HepG2 (cell line): Measurements from ENCODE around the gene DCP1B. TPM values are rescaled to one million over a fixed set of nuclear protein-coding genes. Genes with fewer than 3 reads are reported as not detected.
A peak's percentile ranks its signal among the peaks of the same experiment; 100 is the strongest.

Experiments used
- CCDC6 ChIP-seq: sonication (generic); formaldehyde crosslinking; IDR thresholded peaks from 2 replicates; pipeline ENCODE4 v1.8.1; 2022; ENCODE audit warnings: mild to moderate bottlenecking, missing genetic modification reagents, moderate library complexity
- EEA1 ChIP-seq: sonication (generic); formaldehyde crosslinking; IDR thresholded peaks from 2 replicates; pipeline ENCODE4 v1.5.1; 2020; ENCODE audit warnings: mild to moderate bottlenecking, missing genetic modification reagents, borderline replicate concordance
- GTF3A ChIP-seq: sonication (generic); formaldehyde crosslinking; conservative IDR thresholded peaks from 2 replicates; pipeline ENCODE4 v1.4.0; 2020; ENCODE audit warnings: mild to moderate bottlenecking, missing genetic modification reagents
- HOMEZ ChIP-seq: IDR thresholded peaks from 2 replicates; pipeline ENCODE4 v1.6.1; 2016; ENCODE audit warnings: low read depth
- HOXA3 ChIP-seq: sonication (generic); formaldehyde crosslinking; IDR thresholded peaks from 2 replicates; pipeline ENCODE4 v1.5.0; 2020; ENCODE audit warnings: missing genetic modification reagents
- MIER3 ChIP-seq: IDR thresholded peaks from 2 replicates; pipeline ENCODE4 v1.6.1; 2016; ENCODE audit warnings: missing compliant biosample characterization, borderline replicate concordance
- MXD4 ChIP-seq: IDR thresholded peaks from 2 replicates; pipeline ENCODE4 v1.6.1; 2016; ENCODE audit warnings: mild to moderate bottlenecking, missing biosample characterization, missing genetic modification reagents
- NCOA2 ChIP-seq: sonication (generic); formaldehyde crosslinking; IDR thresholded peaks from 2 replicates; pipeline ENCODE4 v1.8.0; 2022; ENCODE audit warnings: inconsistent platforms
- NPAS2 ChIP-seq: sonication (generic); formaldehyde crosslinking; IDR thresholded peaks from 2 replicates; pipeline ENCODE4 v1.8.0; 2022; ENCODE audit warnings: mild to moderate bottlenecking, missing genetic modification reagents, borderline replicate concordance
- ONECUT2 ChIP-seq: sonication (generic); formaldehyde crosslinking; IDR thresholded peaks from 2 replicates; pipeline ENCODE4 v1.4.0; 2020; ENCODE audit warnings: missing genetic modification reagents
- RXRB ChIP-seq: IDR thresholded peaks from 2 replicates; pipeline ENCODE4 v1.6.1; 2016; ENCODE audit warnings: borderline replicate concordance, missing genetic modification reagents, missing compliant biosample characterization
- SMYD3 ChIP-seq: sonication (generic); formaldehyde crosslinking; IDR thresholded peaks from 2 replicates; pipeline ENCODE4 v1.8.1; 2023; ENCODE audit warnings: mild to moderate bottlenecking, missing genetic modification reagents
- TAF1 ChIP-seq: sonication (generic); formaldehyde crosslinking; IDR thresholded peaks from 2 replicates; pipeline ENCODE4 v1.4.0; 2020; ENCODE audit warnings: missing genetic modification reagents
- ZFP1 ChIP-seq: IDR thresholded peaks from 2 replicates; pipeline ENCODE4 v1.6.1; 2016
- ZNF205 ChIP-seq: IDR thresholded peaks from 2 replicates; pipeline ENCODE4 v1.6.1; 2018; ENCODE audit warnings: missing biosample characterization, missing genetic modification reagents
- ZNF251 ChIP-seq: sonication (generic); formaldehyde crosslinking; IDR thresholded peaks from 2 replicates; pipeline ENCODE4 v1.9.0; 2021; ENCODE audit warnings: mild to moderate bottlenecking, missing genetic modification reagents
- ZNF572 ChIP-seq: sonication (generic); formaldehyde crosslinking; IDR thresholded peaks from 2 replicates; pipeline ENCODE4 v1.5.1; 2020; ENCODE audit warnings: mild to moderate bottlenecking, missing genetic modification reagents
- ZNF574 ChIP-seq: sonication (generic); formaldehyde crosslinking; IDR thresholded peaks from 2 replicates; pipeline ENCODE4 v1.4.0; 2020; ENCODE audit warnings: missing genetic modification reagents
- ZNF709 ChIP-seq: sonication (generic); formaldehyde crosslinking; IDR thresholded peaks from 2 replicates; pipeline ENCODE4 v1.5.0; 2020; ENCODE audit warnings: mild to moderate bottlenecking, missing genetic modification reagents
- polyA plus RNA-seq, 8 experiments: library from polyadenylated mRNA; depleted of rRNA in 3 of 8; stranded (reverse) in 7 of 8; unstranded in 1 of 8; fragments of >200 nt; fragmentation: Illumina TruSeq in 4 of 8; extraction: Trizol in 4 of 8; gene quantifications; 2 replicates each; pipeline versions ENCODE4 v1.2.1 to v1.2.3, GENCODE V29; 2011 to 2016; ENCODE audit warnings: low read depth in 4 of 8, missing spikeins in 1 of 8, mixed read lengths in 1 of 8; ENCODE audit not compliant: insufficient read depth in 1 of 8
- total RNA-seq, 5 experiments: library from RNA; depleted of rRNA; stranded (reverse); fragments of >200 nt; fragmentation: Illumina TruSeq; extraction: Trizol; gene quantifications; 2 replicates each; pipeline ENCODE4 v1.2.3, GENCODE V29; 2016; ENCODE audit warnings: low read depth in 1 of 5
- TF ChIP-seq, protein P1 (sequence below): sonication (generic); formaldehyde crosslinking; IDR thresholded peaks from 2 replicates; pipeline ENCODE4 v1.4.0; 2020; ENCODE audit warnings: missing genetic modification reagents, mild to moderate bottlenecking, borderline replicate concordance
- TF ChIP-seq, protein P2 (sequence below): sonication (generic); formaldehyde crosslinking; IDR thresholded peaks from 2 replicates; pipeline ENCODE4 v1.4.0; 2020; ENCODE audit warnings: mild to moderate bottlenecking, missing genetic modification reagents

Gene DCP1B
- total and polyA plus RNA-seq, 2 of the 13 experiments (the other 11 are each of a cell fraction or from before 2014, with no cell fraction given) = 11.4 to 27.2 TPM

GRCh38 chr12:2004113-2004929 is at the start of gene DCP1B (continued):
- TF ChIP-seq EEA1 (CRISPR knock-in tag) = peak; percentile 93; the same call in 1 of the 2 replicates
- TF ChIP-seq, protein P1, sequence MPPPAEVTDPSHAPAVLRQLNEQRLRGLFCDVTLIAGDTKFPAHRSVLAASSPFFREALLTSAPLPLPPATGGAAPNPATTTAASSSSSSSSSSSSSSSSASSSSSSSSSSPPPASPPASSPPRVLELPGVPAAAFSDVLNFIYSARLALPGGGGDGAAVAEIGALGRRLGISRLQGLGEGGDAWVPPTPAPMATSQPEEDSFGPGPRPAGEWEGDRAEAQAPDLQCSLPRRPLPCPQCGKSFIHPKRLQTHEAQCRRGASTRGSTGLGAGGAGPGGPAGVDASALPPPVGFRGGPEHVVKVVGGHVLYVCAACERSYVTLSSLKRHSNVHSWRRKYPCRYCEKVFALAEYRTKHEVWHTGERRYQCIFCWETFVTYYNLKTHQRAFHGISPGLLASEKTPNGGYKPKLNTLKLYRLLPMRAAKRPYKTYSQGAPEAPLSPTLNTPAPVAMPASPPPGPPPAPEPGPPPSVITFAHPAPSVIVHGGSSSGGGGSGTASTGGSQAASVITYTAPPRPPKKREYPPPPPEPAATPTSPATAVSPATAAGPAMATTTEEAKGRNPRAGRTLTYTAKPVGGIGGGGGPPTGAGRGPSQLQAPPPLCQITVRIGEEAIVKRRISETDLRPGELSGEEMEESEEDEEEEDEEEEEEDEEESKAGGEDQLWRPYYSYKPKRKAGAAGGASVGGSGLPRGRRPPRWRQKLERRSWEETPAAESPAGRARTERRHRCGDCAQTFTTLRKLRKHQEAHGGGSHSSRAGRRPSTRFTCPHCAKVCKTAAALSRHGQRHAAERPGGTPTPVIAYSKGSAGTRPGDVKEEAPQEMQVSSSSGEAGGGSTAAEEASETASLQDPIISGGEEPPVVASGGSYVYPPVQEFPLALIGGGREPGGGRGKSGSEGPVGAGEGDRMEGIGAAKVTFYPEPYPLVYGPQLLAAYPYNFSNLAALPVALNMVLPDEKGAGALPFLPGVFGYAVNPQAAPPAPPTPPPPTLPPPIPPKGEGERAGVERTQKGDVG (CRISPR knock-in tag) = peak; percentile 97
- peak; percentile 85 for TF ChIP-seq MXD4 (CRISPR knock-in tag)
- TF ChIP-seq NPAS2 (CRISPR knock-in tag) = no peak
- TF ChIP-seq HOMEZ (CRISPR knock-in tag) = peak; percentile 69
- TF ChIP-seq RXRB = peak; percentile 52
- TF ChIP-seq TAF1 (CRISPR knock-in tag) = peak; percentile 94
- TF ChIP-seq ZNF205 (CRISPR knock-in tag) = peak; percentile 48; the same call in 1 of the 2 replicates
- TF ChIP-seq ZNF251 (CRISPR knock-in tag) = 0 out of 2 replicates have a peak, but pooled peaks have one; percentile 73
- peak; percentile 71; the same call in 1 of the 2 replicates for TF ChIP-seq CCDC6 (CRISPR knock-in tag)
- 0 out of 2 replicates have a peak, but pooled peaks have one; percentile 57 for TF ChIP-seq GTF3A (CRISPR knock-in tag)
- no peak for TF ChIP-seq SMYD3 (CRISPR knock-in tag)
- TF ChIP-seq, protein P2, sequence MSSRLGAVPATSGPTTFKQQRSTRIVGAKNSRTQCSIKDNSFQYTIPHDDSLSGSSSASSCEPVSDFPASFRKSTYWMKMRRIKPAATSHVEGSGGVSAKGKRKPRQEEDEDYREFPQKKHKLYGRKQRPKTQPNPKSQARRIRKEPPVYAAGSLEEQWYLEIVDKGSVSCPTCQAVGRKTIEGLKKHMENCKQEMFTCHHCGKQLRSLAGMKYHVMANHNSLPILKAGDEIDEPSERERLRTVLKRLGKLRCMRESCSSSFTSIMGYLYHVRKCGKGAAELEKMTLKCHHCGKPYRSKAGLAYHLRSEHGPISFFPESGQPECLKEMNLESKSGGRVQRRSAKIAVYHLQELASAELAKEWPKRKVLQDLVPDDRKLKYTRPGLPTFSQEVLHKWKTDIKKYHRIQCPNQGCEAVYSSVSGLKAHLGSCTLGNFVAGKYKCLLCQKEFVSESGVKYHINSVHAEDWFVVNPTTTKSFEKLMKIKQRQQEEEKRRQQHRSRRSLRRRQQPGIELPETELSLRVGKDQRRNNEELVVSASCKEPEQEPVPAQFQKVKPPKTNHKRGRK (CRISPR knock-in tag) = peak; percentile 48; the same call in 1 of the 2 replicates
- TF ChIP-seq ZNF572 (CRISPR knock-in tag) = peak; percentile 18; the same call in 1 of the 2 replicates
- TF ChIP-seq HOXA3 (CRISPR knock-in tag) = peak; percentile 96
- peak; percentile 91; the same call in 1 of the 2 replicates for TF ChIP-seq MIER3 (CRISPR knock-in tag)
- TF ChIP-seq ZNF574 (CRISPR knock-in tag) = peak; percentile 87
- TF ChIP-seq NCOA2 (CRISPR knock-in tag) = peak; percentile 50; the same call in 1 of the 2 replicates
- TF ChIP-seq ZNF709 (CRISPR knock-in tag) = peak; percentile 86
- 0 out of 2 replicates have a peak, but pooled peaks have one; percentile 56 for TF ChIP-seq ZFP1 (CRISPR knock-in tag)
- peak; percentile 76 for TF ChIP-seq ONECUT2 (CRISPR knock-in tag)
